NK-92 (cell line): ENCODE results near the gene CMC1.

Experiments used
- DNase-seq: peaks from one replicate; lab custom pipeline; 2025; ENCODE audit not compliant: unreplicated experiment; lab: John Stamatoyannopoulos, UW

Gene CMC1

GRCh38 chr3:28349469-28350000, 108.1 kb downstream of the CMC1 start:
- DNase-seq, result no peak
